NCI-H1694 (cell line): ENCODE results near the gene CASP6.

Experiments
- DNase-seq: peaks from one replicate; lab custom pipeline; 2025; lab: John Stamatoyannopoulos, UW

Gene CASP6

GRCh38 chr4:109671350-109671749 lies 31.9 kb downstream of the CASP6 start:
- DNase-seq = no peak

GRCh38 chr4:109665783-109666485 lies 37.3 kb downstream of the CASP6 start:
- peak; percentile 13 for DNase-seq

- DNase-seq = no peak
Measured at GRCh38 chr4:109662771-109663170, 40.5 kb downstream of the CASP6 start.

GRCh38 chr4:109662116-109662515 lies 41.1 kb downstream of the CASP6 start:
- DNase-seq = no peak

GRCh38 chr4:109658871-109659410 lies 44.3 kb downstream of the CASP6 start:
- no peak for DNase-seq

- no peak for DNase-seq
Measured at GRCh38 chr4:109657854-109658418, 45.3 kb downstream of the CASP6 start.

- no peak for DNase-seq
Measured at GRCh38 chr4:109655396-109655795, 47.8 kb downstream of the CASP6 start.

GRCh38 chr4:109649872-109650271 lies 53.4 kb downstream of the CASP6 start:
- no peak for DNase-seq

GRCh38 chr4:109648997-109649575 lies 54.2 kb downstream of the CASP6 start:
- no peak for DNase-seq

- no peak for DNase-seq
Measured at GRCh38 chr4:109648266-109648996, 54.8 kb downstream of the CASP6 start.

GRCh38 chr4:109645874-109646710 lies 57.2 kb downstream of the CASP6 start:
- no peak for DNase-seq

GRCh38 chr4:109640644-109641043 lies 62.6 kb downstream of the CASP6 start:
- DNase-seq = no peak
